H9 (cell line): ENCODE results near the gene DEGS2. TPM values are rescaled to one million over a fixed set of nuclear protein-coding genes. Genes with fewer than 3 reads are reported as not detected.
A peak's percentile ranks its signal among the peaks of the same experiment; 100 is the strongest.

Experiments
- DNase-seq: peaks from one replicate; pipeline ENCODE4 v3.0.0-alpha.2; 2017
- H2AFZ ChIP-seq: one replicate; pipeline ENCODE4 v1.6.1; 2013; ENCODE audit warnings: mild to moderate bottlenecking, low read length, control low read depth, moderate library complexity
- H2AK5ac ChIP-seq: 2 replicates; pipeline ENCODE4 v1.6.1; 2013; ENCODE audit warnings: low read length, control low read depth, mixed read lengths; ENCODE audit not compliant: insufficient read length
- H2BK120ac ChIP-seq: one replicate; pipeline ENCODE4 v1.6.1; 2013; ENCODE audit warnings: low read depth, mild to moderate bottlenecking, low read length, control low read depth, inconsistent platforms; ENCODE audit not compliant: poor library complexity, severe bottlenecking
- H2BK12ac ChIP-seq: 2 replicates; pipeline ENCODE4 v1.6.1; 2013; ENCODE audit warnings: low read length, control low read depth, mixed read lengths, low read depth; ENCODE audit not compliant: insufficient read length
- H2BK15ac ChIP-seq: 2 replicates; pipeline ENCODE4 v1.6.1; 2013; ENCODE audit warnings: low read depth, low read length, control low read depth
- H2BK20ac ChIP-seq: one replicate; pipeline ENCODE4 v1.6.1; 2013; ENCODE audit warnings: low read depth, mild to moderate bottlenecking, low read length, control low read depth, inconsistent platforms; ENCODE audit not compliant: poor library complexity, severe bottlenecking
- H2BK5ac ChIP-seq: 2 replicates; pipeline ENCODE4 v1.6.1; 2013; ENCODE audit warnings: low read length, control low read depth, mixed read lengths; ENCODE audit not compliant: insufficient read length
- H3K14ac ChIP-seq: 2 replicates; pipeline ENCODE4 v1.6.1; 2013; ENCODE audit warnings: low read length, control low read depth; ENCODE audit not compliant: insufficient read depth
- H3K18ac ChIP-seq: 2 replicates; pipeline ENCODE4 v1.6.1; 2013; ENCODE audit warnings: low read depth, mild to moderate bottlenecking, mixed read lengths, low read length, control low read depth; ENCODE audit not compliant: insufficient read length
- H3K23ac ChIP-seq: 2 replicates; pipeline ENCODE4 v1.6.1; 2013; ENCODE audit warnings: low read length, control low read depth, mixed read lengths, low read depth; ENCODE audit not compliant: insufficient read length
- H3K23me2 ChIP-seq: 2 replicates; pipeline ENCODE4 v1.6.1; 2013; ENCODE audit warnings: low read depth, mild to moderate bottlenecking, mixed read lengths, low read length, control low read depth; ENCODE audit not compliant: insufficient read length, poor library complexity, severe bottlenecking
- H3K27ac ChIP-seq: 2 replicates; pipeline ENCODE4 v1.5.1; 2013; ENCODE audit warnings: low read length, control low read depth, mixed read lengths, low read depth; ENCODE audit not compliant: insufficient read length
- H3K27me3 ChIP-seq: 2 replicates; pipeline ENCODE4 v1.6.1; 2013; ENCODE audit warnings: low read length, control low read depth, inconsistent platforms; ENCODE audit not compliant: insufficient read depth
- H3K4ac ChIP-seq: 2 replicates; pipeline ENCODE4 v1.6.1; 2013; ENCODE audit warnings: low read depth, mild to moderate bottlenecking, control low read depth, inconsistent platforms, low read length, moderate library complexity
- H3K4me1 ChIP-seq: 2 replicates; pipeline ENCODE4 v1.6.1; 2013; ENCODE audit warnings: low read length, control low read depth, inconsistent platforms; ENCODE audit not compliant: insufficient read depth
- H3K4me2 ChIP-seq: 2 replicates; pipeline ENCODE4 v1.6.1; 2013; ENCODE audit warnings: low read length, control low read depth, mixed read lengths; ENCODE audit not compliant: insufficient read length, insufficient read depth
- H3K56ac ChIP-seq: 2 replicates; pipeline ENCODE4 v1.6.1; 2013; ENCODE audit warnings: low read depth, mild to moderate bottlenecking, mixed read lengths, low read length, control low read depth; ENCODE audit not compliant: insufficient read length
- H3K79me1 ChIP-seq: 2 replicates; pipeline ENCODE4 v1.6.1; 2013; ENCODE audit warnings: low read depth, mild to moderate bottlenecking, moderate library complexity, low read length, control low read depth, inconsistent platforms; ENCODE audit not compliant: insufficient read depth, poor library complexity, severe bottlenecking
- H3K79me2 ChIP-seq: 2 replicates; pipeline ENCODE4 v1.6.1; 2013; ENCODE audit warnings: low read length, control low read depth, inconsistent platforms; ENCODE audit not compliant: insufficient read depth
- H3K9ac ChIP-seq: 2 replicates; pipeline ENCODE4 v1.6.1; 2013; ENCODE audit warnings: low read length, control low read depth, mixed read lengths; ENCODE audit not compliant: insufficient read length; ENCODE audit errors: extremely low read depth
- H3K9me3 ChIP-seq: one replicate; pipeline ENCODE4 v1.6.1; 2013; ENCODE audit warnings: low read depth, low read length, inconsistent platforms; ENCODE audit not compliant: control insufficient read depth
- H3T11ph ChIP-seq: one replicate; pipeline ENCODE4 v1.6.1; 2013; ENCODE audit warnings: mild to moderate bottlenecking, low read length, control low read depth, inconsistent platforms
- H4K20me1 ChIP-seq: one replicate; pipeline ENCODE4 v1.6.1; 2013; ENCODE audit not compliant: control insufficient read depth, insufficient read length, insufficient read depth
- H4K5ac ChIP-seq: 2 replicates; pipeline ENCODE4 v1.6.1; 2013; ENCODE audit warnings: low read depth, mild to moderate bottlenecking, mixed read lengths, low read length, control low read depth; ENCODE audit not compliant: insufficient read length
- H4K8ac ChIP-seq: replicated peaks from 2 replicates; pipeline ENCODE4 v1.6.1; 2013; ENCODE audit warnings: low read length, control low read depth, mixed read lengths, low read depth; ENCODE audit not compliant: insufficient read length
- H4K91ac ChIP-seq: 2 replicates; pipeline ENCODE4 v1.6.1; 2013; ENCODE audit warnings: low read depth, mild to moderate bottlenecking, moderate library complexity, mixed read lengths, low read length, control low read depth; ENCODE audit not compliant: insufficient read length
- H3K27ac Mint-ChIP-seq, 3 experiments: 2 replicates in 2 of 3; 3 replicates in 1 of 3; pipeline ENCODE4 v1.8.0; 2020 to 2021; ENCODE audit warnings: mixed read lengths in 3 of 3, mild to moderate bottlenecking in 1 of 3, moderate library complexity in 1 of 3
- H3K27me3 Mint-ChIP-seq: 2 replicates; pipeline ENCODE4 v1.8.0; 2021; ENCODE audit warnings: low read depth, mild to moderate bottlenecking, moderate library complexity, mixed read lengths
- H3K36me3 Mint-ChIP-seq, 3 experiments: 2 replicates in 2 of 3; 3 replicates in 1 of 3; pipeline ENCODE4 v1.8.0; 2020 to 2021; ENCODE audit warnings: low read depth in 3 of 3, mixed read lengths in 3 of 3; ENCODE audit not compliant: insufficient read depth in 1 of 3
- H3K4me1 Mint-ChIP-seq, 2 experiments: 2 replicates each; pipeline ENCODE4 v1.8.0; 2020; ENCODE audit warnings: mixed read lengths in 2 of 2
- H3K4me3 Mint-ChIP-seq, 2 experiments: 2 replicates in 1 of 2; 3 replicates in 1 of 2; pipeline ENCODE4 v1.8.0; 2020 to 2021; ENCODE audit warnings: mild to moderate bottlenecking in 2 of 2, mixed read lengths in 2 of 2, moderate library complexity in 1 of 2
- H3K9me3 Mint-ChIP-seq, 2 experiments: 2 replicates in 1 of 2; 3 replicates in 1 of 2; pipeline ENCODE4 v1.8.0; 2020; ENCODE audit warnings: mild to moderate bottlenecking in 2 of 2, mixed read lengths in 2 of 2, moderate library complexity in 1 of 2
- WGBS: extraction: QIAGEN DNeasy Blood & Tissue Kit; methylation state at CpG from one replicate; pipeline ENCODE4 v1.1.7; 2013; ENCODE audit warnings: missing lambda C conversion rate, low lambda C conversion rate, mixed read lengths; ENCODE audit not compliant: insufficient read length; ENCODE audit errors: extremely low coverage; 5-methylcytosine and 5-hydroxymethylcytosine counted together
- total RNA-seq: library from RNA; stranded (reverse); gene quantifications from 2 replicates; pipeline ENCODE4 v1.2.1, GENCODE V29; 2021
- TF ChIP-seq, protein P1 (sequence below): fragments of 200-600 bp; sonication (generic); conservative IDR thresholded peaks from 3 replicates; pipeline ENCODE4 v1.8.0; 2021; ENCODE audit warnings: antibody characterized with exemption, mild to moderate bottlenecking

DEGS2 gene
- total RNA-seq, 1 experiment from 2014 or later = 0.72 TPM

DNA sequence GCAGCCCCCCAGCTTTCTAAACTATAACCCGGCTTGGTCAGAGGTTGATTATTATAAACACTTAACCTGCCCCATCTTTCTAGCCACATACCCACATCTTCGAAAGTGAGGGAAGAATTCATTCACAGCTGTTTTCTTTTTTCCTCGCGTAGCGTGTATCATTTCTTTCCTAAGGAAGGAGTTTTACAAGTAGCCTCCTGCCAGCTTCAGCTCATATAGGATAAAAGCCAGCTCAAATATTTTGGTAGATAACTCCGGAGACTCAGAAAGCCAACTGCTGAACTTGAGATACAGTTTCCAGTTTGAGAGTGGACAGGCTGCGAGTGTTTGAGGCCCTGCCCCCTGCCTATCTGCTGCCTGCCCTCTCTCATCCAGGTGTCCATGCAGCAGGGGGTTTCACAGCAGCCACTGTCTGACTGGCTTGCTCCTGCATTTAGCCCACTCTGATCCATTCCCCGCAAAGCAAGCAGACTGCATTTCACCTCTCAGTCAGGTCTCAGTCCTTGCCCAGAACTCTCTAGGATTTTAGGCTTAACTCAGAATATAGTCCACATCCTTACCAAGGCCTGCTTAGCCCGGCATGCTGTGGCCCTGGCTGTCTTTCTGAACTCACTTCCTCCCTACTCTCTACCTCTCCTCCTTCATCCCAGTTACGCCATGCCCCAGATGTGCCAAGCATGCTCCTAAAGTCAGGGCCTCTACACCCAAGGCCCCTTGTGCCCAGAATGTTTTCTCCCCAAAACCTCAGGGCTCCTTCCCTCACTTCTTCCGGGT lies 47.3 kb downstream of the DEGS2 start:
- H3K27ac ChIP-seq = no peak overlapping the region
- H3K9me3 Mint-ChIP-seq = no peaks in the 10 kb centered on the region
- no peak overlapping the region for H2AK5ac ChIP-seq
- peaks cover 2% of the 10 kb centered on the region for H4K20me1 ChIP-seq
- no peaks in the 10 kb centered on the region for H3K27me3 ChIP-seq
- H3K18ac ChIP-seq = no peak overlapping the region
- no peak overlapping the region for H2AFZ ChIP-seq
- H3K4me1 ChIP-seq = no peaks in the 10 kb centered on the region
- no peaks in the 10 kb centered on the region for H3K79me2 ChIP-seq
- H3K23me2 ChIP-seq = no peaks in the 10 kb centered on the region
- no peak overlapping the region for H3K4me2 ChIP-seq
- no peak overlapping the region for H4K5ac ChIP-seq
- peaks cover 23 to 28% of the 10 kb centered on the region in 2 experiments for H3K4me1 Mint-ChIP-seq
- H2BK5ac ChIP-seq = no peak overlapping the region
- H3K56ac ChIP-seq = no peak overlapping the region
- no peak overlapping the region for H3K9ac ChIP-seq
- H3K79me1 ChIP-seq = no peaks in the 10 kb centered on the region
- H4K91ac ChIP-seq = no peak overlapping the region
- H2BK12ac ChIP-seq = no peak overlapping the region
- no peak overlapping the region for H3T11ph ChIP-seq
- H3K4me3 Mint-ChIP-seq = no peak overlapping the region
- no peak overlapping the region for H2BK120ac ChIP-seq
- H2BK20ac ChIP-seq = no peak overlapping the region
- H3K14ac ChIP-seq = no peak overlapping the region
- no peak overlapping the region for H3K23ac ChIP-seq
- DNase-seq = no peak
- peak overlapping the region in 2 of 3 experiments; percentile 36 to 62; a peak in 3 of 7 replicates for H3K27ac Mint-ChIP-seq
- no peak overlapping the region for H4K8ac ChIP-seq
- no peak overlapping the region for H2BK15ac ChIP-seq
- no peaks in the 10 kb centered on the region for H3K9me3 ChIP-seq
- H3K4ac ChIP-seq = no peak overlapping the region
- no CpG with 5 or more reads among the region's 11 CpGs for WGBS
- H3K27me3 Mint-ChIP-seq = no peaks in the 10 kb centered on the region
- TF ChIP-seq, protein P1, sequence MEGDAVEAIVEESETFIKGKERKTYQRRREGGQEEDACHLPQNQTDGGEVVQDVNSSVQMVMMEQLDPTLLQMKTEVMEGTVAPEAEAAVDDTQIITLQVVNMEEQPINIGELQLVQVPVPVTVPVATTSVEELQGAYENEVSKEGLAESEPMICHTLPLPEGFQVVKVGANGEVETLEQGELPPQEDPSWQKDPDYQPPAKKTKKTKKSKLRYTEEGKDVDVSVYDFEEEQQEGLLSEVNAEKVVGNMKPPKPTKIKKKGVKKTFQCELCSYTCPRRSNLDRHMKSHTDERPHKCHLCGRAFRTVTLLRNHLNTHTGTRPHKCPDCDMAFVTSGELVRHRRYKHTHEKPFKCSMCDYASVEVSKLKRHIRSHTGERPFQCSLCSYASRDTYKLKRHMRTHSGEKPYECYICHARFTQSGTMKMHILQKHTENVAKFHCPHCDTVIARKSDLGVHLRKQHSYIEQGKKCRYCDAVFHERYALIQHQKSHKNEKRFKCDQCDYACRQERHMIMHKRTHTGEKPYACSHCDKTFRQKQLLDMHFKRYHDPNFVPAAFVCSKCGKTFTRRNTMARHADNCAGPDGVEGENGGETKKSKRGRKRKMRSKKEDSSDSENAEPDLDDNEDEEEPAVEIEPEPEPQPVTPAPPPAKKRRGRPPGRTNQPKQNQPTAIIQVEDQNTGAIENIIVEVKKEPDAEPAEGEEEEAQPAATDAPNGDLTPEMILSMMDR = no peak
- H3K36me3 Mint-ChIP-seq = no peaks in the 10 kb centered on the region
